SK-N-SH (cell line): Measurements from ENCODE around the gene SGSM2.

ENCODE experiments used
- CTCF ChIP-seq: fragments of 200-600 bp; sonication (generic); IDR thresholded peaks from 2 replicates; pipeline ENCODE4 v1.6.1; 2017; ENCODE audit warnings: antibody characterized with exemption, mild to moderate bottlenecking, moderate library complexity
- ELF1 ChIP-seq: IDR thresholded peaks from 2 replicates; pipeline ENCODE4 v1.4.0; 2012
- EZH2phosphoT487 ChIP-seq: fragments of 200-600 bp; sonication (generic); IDR thresholded peaks from 2 replicates; pipeline ENCODE4 v1.6.1; 2017; ENCODE audit warnings: low read depth, mixed run types, mild to moderate bottlenecking, antibody characterized with exemption, moderate library complexity, borderline replicate concordance
- FOXJ3 ChIP-seq: sonication (generic); formaldehyde crosslinking; IDR thresholded peaks from 2 replicates; pipeline ENCODE4 v1.5.1; 2020; ENCODE audit warnings: mild to moderate bottlenecking, missing genetic modification reagents
- JUND ChIP-seq: IDR thresholded peaks from 2 replicates; pipeline ENCODE4 v1.4.0; 2012
- MXI1 ChIP-seq: IDR thresholded peaks from 2 replicates; pipeline ENCODE4 v1.6.1; 2012; ENCODE audit warnings: mild to moderate bottlenecking, low read depth, low read length, improper control_type of control experiment
- TEAD4 ChIP-seq: IDR thresholded peaks from 2 replicates; pipeline ENCODE4 v1.4.0; 2012; ENCODE audit warnings: mild to moderate bottlenecking, borderline replicate concordance; ENCODE audit not compliant: insufficient read depth
- YY1 ChIP-seq: IDR thresholded peaks from 2 replicates; pipeline ENCODE4 v1.4.0; 2012; ENCODE audit warnings: low read depth, mild to moderate bottlenecking

DNA sequence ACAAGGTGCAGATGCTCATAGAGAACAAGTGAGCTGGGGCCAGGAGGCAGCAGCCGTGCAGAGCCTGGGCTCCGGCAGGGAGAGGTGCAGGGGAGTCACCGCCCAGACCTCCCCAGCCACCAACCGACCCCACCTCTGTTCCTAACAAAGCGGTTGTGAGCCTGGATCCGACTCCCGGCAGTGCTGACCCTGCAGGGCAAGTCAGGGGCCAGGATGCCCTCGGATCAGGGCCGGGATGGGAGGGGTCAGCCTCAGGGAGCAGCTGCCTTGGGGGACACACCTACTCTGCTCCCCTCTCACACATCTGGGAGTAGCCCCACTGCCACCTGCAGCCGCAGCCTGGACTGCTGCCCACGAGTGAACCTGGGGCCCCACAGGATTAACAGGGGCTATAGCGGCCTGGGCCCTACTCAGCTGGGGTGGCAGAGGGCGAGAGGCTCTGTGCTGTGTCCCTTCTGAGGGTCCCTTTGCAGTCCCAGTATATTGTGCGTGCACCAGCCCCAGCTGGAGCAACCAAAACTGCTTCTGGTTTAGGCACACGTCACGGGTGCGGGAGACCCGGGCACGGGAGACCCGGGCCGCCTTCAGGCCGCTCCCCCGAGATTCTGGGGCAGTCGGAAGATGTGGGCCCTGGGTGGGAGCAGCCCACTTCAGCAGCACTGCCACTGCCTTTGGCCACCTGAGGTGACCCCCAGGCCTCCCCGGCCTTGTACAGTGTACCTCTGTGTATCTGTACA lies 42.4 kb downstream of the SGSM2 start:
- TF ChIP-seq YY1 (no peak), FOXJ3 (no peak), EZH2phosphoT487 (no peak), JUND (no peak), MXI1 (no peak), CTCF (no peak), ELF1 (no peak), TEAD4 (no peak)
